Ascending aorta (tissue), 2 donors: ENCODE measurements around the gene CNTN1. TPM values are rescaled to one million over a fixed set of nuclear protein-coding genes. Genes with fewer than 3 reads are reported as not detected.

ENCODE experiments used
- DNase-seq, 2 donors: peaks; one replicate each; pipeline ENCODE4 v3.0.0-alpha.2; 2019; ENCODE audit warnings: low spot score in 2 of 2
- H3K27ac ChIP-seq, 2 donors: fragments of 200-600 bp; sonication (generic); one replicate each; pipeline ENCODE4 v1.5.1; 2016 to 2017; ENCODE audit warnings: mild to moderate bottlenecking in 1 of 2
- H3K27me3 ChIP-seq: fragments of 200-600 bp; sonication (generic); one replicate; pipeline ENCODE4 v1.5.1; 2017
- H3K36me3 ChIP-seq, 2 donors: fragments of 200-600 bp; sonication (generic); one replicate each; pipeline ENCODE4 v1.5.1; 2016
- H3K4me1 ChIP-seq, 2 donors: fragments of 200-600 bp; sonication (generic); one replicate each; pipeline ENCODE4 v1.5.1; 2016 to 2017; ENCODE audit warnings: mild to moderate bottlenecking in 1 of 2
- H3K4me3 ChIP-seq, 2 donors: fragments of 200-600 bp; sonication (generic); one replicate each; pipeline ENCODE4 v1.5.1; 2016 to 2017; ENCODE audit warnings: mild to moderate bottlenecking in 1 of 2
- H3K9me3 ChIP-seq, 2 donors: fragments of 200-600 bp; sonication (generic); one replicate each; pipeline ENCODE4 v1.5.1; 2016
- CTCF ChIP-seq, 3 experiments: fragments of 200-600 bp in 2 of 3; fragments of 450-650 bp in 1 of 3; sonication (generic) in 2 of 3; IDR thresholded peaks; one replicate each; pipeline ENCODE4 v1.5.1; 2016 to 2019; ENCODE audit warnings: antibody characterized with exemption in 3 of 3, mild to moderate bottlenecking in 1 of 3, moderate library complexity in 1 of 3
- intact Hi-C: fragments of 100-400 bp; cut with DNase I; formaldehyde crosslinking; loops from one replicate; pipeline ENCODE4 v1.15.1; 2023
- total RNA-seq: library from RNA; depleted of rRNA; stranded (reverse); fragments of >200 nt; gene quantifications from one replicate; pipeline ENCODE4 v1.1.0, GENCODE V29; 2016

CNTN1 gene
- total RNA-seq, 1 donor from 2014 or later = 0.75 TPM

GRCh38 chr12:41053046-41053445 lies 360.8 kb downstream of the CNTN1 start:
- intact Hi-C loops = no loop called here
- no peak for TF ChIP-seq CTCF (IDR thresholded peaks at IDR 0.05)

GRCh38 chr12:41055875-41056577 lies 363.8 kb downstream of the CNTN1 start:
- Histone ChIP-seq H3K4me3 (no peak overlapping the region), H3K9me3 (no peaks in the 10 kb centered on the region), H3K36me3 (no peaks in the 10 kb centered on the region), H3K27ac (peak overlapping the region in 1 of 2 donors; percentile 32), H3K4me1 (peaks cover 2% of the 10 kb centered on the region in 2 donors), H3K27me3 (no peaks in the 10 kb centered on the region)
- no peak for TF ChIP-seq CTCF (IDR thresholded peaks at IDR 0.05)
- DNase-seq = no peak
- intact Hi-C loops = no loop called here

More at GRCh38 chr12:41053046-41053445, 360.8 kb downstream of the CNTN1 start:
- H3K4me1 ChIP-seq = peaks cover 0 to 2% of the 10 kb centered on the region in 2 donors
- no peaks in the 10 kb centered on the region for H3K36me3 ChIP-seq
- no peak overlapping the region for H3K27ac ChIP-seq
- no peak for DNase-seq
- H3K9me3 ChIP-seq = no peaks in the 10 kb centered on the region
- H3K4me3 ChIP-seq = no peak overlapping the region
- H3K27me3 ChIP-seq = no peaks in the 10 kb centered on the region

- Histone ChIP-seq H3K9me3 (no peaks in the 10 kb centered on the region), H3K36me3 (no peaks in the 10 kb centered on the region), H3K27me3 (no peaks in the 10 kb centered on the region), H3K27ac (no peak overlapping the region), H3K4me3 (no peak overlapping the region), H3K4me1 (peaks cover 0 to 3% of the 10 kb centered on the region in 2 donors)
- TF ChIP-seq CTCF (IDR thresholded peaks at IDR 0.05) = no peak
- no peak for DNase-seq
- intact Hi-C loops = no loop called here
Observed at GRCh38 chr12:41058266-41058665, 366.0 kb downstream of the CNTN1 start.

GRCh38 chr12:41061192-41061591 lies 369.0 kb downstream of the CNTN1 start:
- intact Hi-C loops = no loop called here
- Histone ChIP-seq H3K36me3 (no peaks in the 10 kb centered on the region), H3K27ac (no peak overlapping the region), H3K4me3 (no peak overlapping the region), H3K4me1 (peaks cover 0 to 3% of the 10 kb centered on the region in 2 donors), H3K27me3 (no peaks in the 10 kb centered on the region), H3K9me3 (no peaks in the 10 kb centered on the region)
- no peak for TF ChIP-seq CTCF (IDR thresholded peaks at IDR 0.05)
- DNase-seq = no peak

GRCh38 chr12:41064411-41064810 lies 372.2 kb downstream of the CNTN1 start:
- Histone ChIP-seq H3K4me3 (no peak overlapping the region), H3K27ac (no peak overlapping the region), H3K9me3 (no peaks in the 10 kb centered on the region), H3K27me3 (no peaks in the 10 kb centered on the region), H3K4me1 (peaks cover 0 to 3% of the 10 kb centered on the region in 2 donors), H3K36me3 (no peaks in the 10 kb centered on the region)
- no peak for TF ChIP-seq CTCF (IDR thresholded peaks at IDR 0.05)
- no peak for DNase-seq
- intact Hi-C loops = no loop called here
